ENCODE results near the gene DAP.

DAP gene

GRCh38 chr5:10797261-10797660, 36.2 kb upstream of the DAP start:
- no peak for TF ChIP-seq FOXP2 (optimal IDR thresholded peaks at IDR 0.05; ENCODE audit: borderline replicate concordance, extremely low read depth, extremely low read length, insufficient read depth)
- TF ChIP-seq REST (IDR thresholded peaks at IDR 0.05; ENCODE audit: insufficient read depth in 1 of 2, low read depth in 2 of 2, low read length in 2 of 2): no peak

- TF ChIP-seq SIN3A (IDR thresholded peaks at IDR 0.05; ENCODE audit: borderline replicate concordance, insufficient read depth, low read length) (no peak), REST (IDR thresholded peaks at IDR 0.05; ENCODE audit: insufficient read depth in 1 of 2, low read depth in 2 of 2, low read length in 2 of 2) (no peak), POLR2AphosphoS5 (IDR thresholded peaks at IDR 0.05; ENCODE audit: low read depth, low read length) (no peak), FOXP2 (optimal IDR thresholded peaks at IDR 0.05; ENCODE audit: borderline replicate concordance, extremely low read depth, extremely low read length, insufficient read depth) (no peak), TAF1 (IDR thresholded peaks at IDR 0.05; ENCODE audit: borderline replicate concordance, insufficient read depth, low read length) (no peak)
Measured at GRCh38 chr5:10793785-10794184, 32.8 kb upstream of the DAP start.

DNA sequence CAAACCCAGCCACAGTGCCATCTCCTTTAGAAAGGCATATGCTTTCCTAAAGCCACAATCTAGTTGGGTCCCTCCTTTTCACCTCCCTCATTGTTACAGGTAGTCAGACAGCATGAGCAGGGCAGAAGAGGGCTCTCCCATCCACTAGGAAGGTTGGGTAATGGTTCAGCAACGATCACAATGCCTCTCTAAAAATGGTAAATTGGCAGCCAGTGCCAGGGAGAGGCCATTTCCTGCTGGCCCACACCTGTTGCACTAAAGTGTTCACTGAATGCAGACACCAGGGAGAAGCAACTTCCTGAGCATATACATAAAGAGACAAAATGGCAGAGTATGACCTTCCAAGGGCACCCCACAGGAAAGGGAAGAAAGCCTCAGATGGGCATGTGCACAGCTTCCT, 31.3 kb upstream of the DAP start:
- TF ChIP-seq REST (IDR thresholded peaks at IDR 0.05; ENCODE audit: insufficient read depth in 1 of 2, low read depth in 2 of 2, low read length in 2 of 2) (no peak), POLR2AphosphoS5 (IDR thresholded peaks at IDR 0.05; ENCODE audit: low read depth, low read length) (no peak), SIN3A (IDR thresholded peaks at IDR 0.05; ENCODE audit: borderline replicate concordance, insufficient read depth, low read length) (no peak), TAF1 (IDR thresholded peaks at IDR 0.05; ENCODE audit: borderline replicate concordance, insufficient read depth, low read length) (no peak), FOXP2 (optimal IDR thresholded peaks at IDR 0.05; ENCODE audit: borderline replicate concordance, extremely low read depth, extremely low read length, insufficient read depth) (no peak)

- no peak for TF ChIP-seq SIN3A (IDR thresholded peaks at IDR 0.05; ENCODE audit: borderline replicate concordance, insufficient read depth, low read length)
- TF ChIP-seq REST (IDR thresholded peaks at IDR 0.05; ENCODE audit: insufficient read depth in 1 of 2, low read depth in 2 of 2, low read length in 2 of 2): no peak
- TF ChIP-seq FOXP2 (optimal IDR thresholded peaks at IDR 0.05; ENCODE audit: borderline replicate concordance, extremely low read depth, extremely low read length, insufficient read depth): no peak
Measured at GRCh38 chr5:10789726-10790125, 28.7 kb upstream of the DAP start.

DNA sequence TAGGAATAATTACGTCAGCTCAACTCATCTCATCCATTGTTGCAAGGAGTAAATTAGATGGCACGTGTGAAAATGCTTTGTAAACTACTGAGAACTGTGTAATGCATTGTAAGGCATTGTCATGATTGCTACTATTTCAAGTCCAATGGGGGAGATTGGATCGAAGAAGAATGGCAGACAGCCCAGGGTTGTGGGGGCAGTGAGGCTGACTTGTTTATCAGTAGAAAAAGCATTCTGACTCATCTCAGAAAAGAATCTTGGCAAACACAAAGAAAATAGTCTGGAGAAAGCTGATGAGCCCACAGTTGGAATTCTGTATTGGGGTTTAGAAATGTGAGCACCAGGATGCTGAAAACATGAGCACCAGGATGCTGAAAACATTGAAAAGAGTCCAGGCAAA, 28.0 kb upstream of the DAP start:
- TF ChIP-seq POLR2AphosphoS5 (IDR thresholded peaks at IDR 0.05; ENCODE audit: low read depth, low read length) (no peak), SIN3A (IDR thresholded peaks at IDR 0.05; ENCODE audit: borderline replicate concordance, insufficient read depth, low read length) (no peak), TAF1 (IDR thresholded peaks at IDR 0.05; ENCODE audit: borderline replicate concordance, insufficient read depth, low read length) (no peak), REST (IDR thresholded peaks at IDR 0.05; ENCODE audit: insufficient read depth in 1 of 2, low read depth in 2 of 2, low read length in 2 of 2) (no peak), FOXP2 (optimal IDR thresholded peaks at IDR 0.05; ENCODE audit: borderline replicate concordance, extremely low read depth, extremely low read length, insufficient read depth) (no peak)
